RWPE1 (cell line): Measurements from ENCODE around the gene MYO18B.

ENCODE experiments used
- CTCF ChIA-PET: fragments of 350-600 bp; sonication (Branson Sonifier 250); formaldehyde crosslinking; extraction: SDS; loops from one replicate; lab custom pipeline; 2021; lab: Yijun Ruan, JAX
- POLR2A ChIA-PET: fragments of 400-600 bp; formaldehyde crosslinking; extraction: SDS; loops from one replicate; lab custom pipeline; 2020; ENCODE audit warnings: antibody characterized with exemption; ENCODE audit not compliant: low non-redundant PET; lab: Yijun Ruan, JAX
- DNase-seq: peaks from one replicate; pipeline ENCODE4 v3.0.0; 2012; ENCODE audit warnings: low spot score
- H3K27ac ChIP-seq: fragments of 450-650 bp; 2 replicates; pipeline ENCODE4 v1.5.1; 2017
- TF ChIP-seq, protein P1 (sequence below): fragments of 450-650 bp; conservative IDR thresholded peaks from 2 replicates; pipeline ENCODE4 v1.5.1; 2017; ENCODE audit warnings: low read depth, mild to moderate bottlenecking

Gene MYO18B

DNA sequence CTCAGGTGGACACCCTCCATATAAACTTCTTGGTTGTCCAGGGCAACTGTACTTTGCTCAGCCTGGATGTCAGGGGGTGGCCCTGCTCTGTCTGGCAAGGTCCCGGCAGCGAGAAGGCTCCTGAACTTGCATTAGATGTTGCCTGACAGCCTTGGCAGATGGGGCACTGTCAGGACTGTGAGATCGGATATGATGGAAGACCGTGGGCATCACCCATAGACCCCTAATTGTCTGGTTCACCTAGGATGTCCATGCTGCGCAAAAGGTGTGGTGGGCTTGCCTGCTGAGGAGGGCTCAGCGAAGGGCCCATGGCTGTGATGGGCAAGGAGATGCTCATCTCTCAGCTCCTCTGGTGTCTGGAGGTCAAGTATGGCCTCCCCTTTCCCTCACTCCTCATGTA, 62.7 kb downstream of the MYO18B start:
- TF ChIP-seq, protein P1, sequence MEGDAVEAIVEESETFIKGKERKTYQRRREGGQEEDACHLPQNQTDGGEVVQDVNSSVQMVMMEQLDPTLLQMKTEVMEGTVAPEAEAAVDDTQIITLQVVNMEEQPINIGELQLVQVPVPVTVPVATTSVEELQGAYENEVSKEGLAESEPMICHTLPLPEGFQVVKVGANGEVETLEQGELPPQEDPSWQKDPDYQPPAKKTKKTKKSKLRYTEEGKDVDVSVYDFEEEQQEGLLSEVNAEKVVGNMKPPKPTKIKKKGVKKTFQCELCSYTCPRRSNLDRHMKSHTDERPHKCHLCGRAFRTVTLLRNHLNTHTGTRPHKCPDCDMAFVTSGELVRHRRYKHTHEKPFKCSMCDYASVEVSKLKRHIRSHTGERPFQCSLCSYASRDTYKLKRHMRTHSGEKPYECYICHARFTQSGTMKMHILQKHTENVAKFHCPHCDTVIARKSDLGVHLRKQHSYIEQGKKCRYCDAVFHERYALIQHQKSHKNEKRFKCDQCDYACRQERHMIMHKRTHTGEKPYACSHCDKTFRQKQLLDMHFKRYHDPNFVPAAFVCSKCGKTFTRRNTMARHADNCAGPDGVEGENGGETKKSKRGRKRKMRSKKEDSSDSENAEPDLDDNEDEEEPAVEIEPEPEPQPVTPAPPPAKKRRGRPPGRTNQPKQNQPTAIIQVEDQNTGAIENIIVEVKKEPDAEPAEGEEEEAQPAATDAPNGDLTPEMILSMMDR, result no peak
- ChIA-PET CTCF (no interaction called here), POLR2A (no interaction called here)
- H3K27ac ChIP-seq, result no peak overlapping the region
- no peak for DNase-seq

DNA sequence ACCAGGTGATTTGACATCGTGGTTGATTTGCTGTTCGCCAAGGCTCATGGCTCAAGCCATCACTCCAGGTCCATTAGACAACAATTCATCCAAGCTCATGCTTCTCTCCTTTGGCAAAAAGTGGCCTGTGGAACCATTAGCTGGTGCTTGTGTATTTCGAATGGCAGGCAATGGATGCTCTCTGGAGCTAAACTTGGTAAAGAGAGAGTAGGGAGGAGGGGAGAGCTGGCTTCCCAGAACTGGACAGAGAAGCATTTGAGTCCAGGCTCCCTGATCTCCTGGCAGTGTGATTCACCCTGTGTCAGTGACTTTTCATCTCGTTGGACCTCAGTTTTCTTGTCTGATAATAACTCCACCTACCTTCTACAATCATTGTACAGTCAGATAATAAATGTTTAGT, 64.6 kb downstream of the MYO18B start:
- CTCF ChIA-PET, result no interaction called here
- TF ChIP-seq, protein P1, result no peak
- H3K27ac ChIP-seq, result no peak overlapping the region
- no peak for DNase-seq
- POLR2A ChIA-PET, result no interaction called here

DNA sequence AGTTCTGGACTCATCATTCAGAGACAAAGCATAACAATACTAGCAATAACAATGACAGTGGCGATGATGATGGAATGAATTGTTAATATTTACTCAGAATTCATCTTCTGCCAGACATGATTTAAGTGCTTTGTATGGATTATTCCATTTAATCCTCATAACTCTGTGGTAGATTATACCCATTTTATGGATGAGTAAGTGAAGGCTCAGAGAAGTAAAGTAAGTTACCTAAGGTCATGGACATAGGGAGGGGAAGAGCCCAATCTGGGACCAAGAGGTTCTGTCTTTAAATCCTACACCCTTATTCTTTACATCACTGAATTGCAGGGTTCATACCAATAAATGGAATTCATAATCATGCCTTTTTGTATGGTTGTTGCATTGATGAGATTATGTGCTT, 72.7 kb downstream of the MYO18B start:
- ChIA-PET POLR2A (no interaction called here), CTCF (no interaction called here)
- DNase-seq, result no peak
- TF ChIP-seq, protein P1, result no peak
- no peak overlapping the region for H3K27ac ChIP-seq

DNA sequence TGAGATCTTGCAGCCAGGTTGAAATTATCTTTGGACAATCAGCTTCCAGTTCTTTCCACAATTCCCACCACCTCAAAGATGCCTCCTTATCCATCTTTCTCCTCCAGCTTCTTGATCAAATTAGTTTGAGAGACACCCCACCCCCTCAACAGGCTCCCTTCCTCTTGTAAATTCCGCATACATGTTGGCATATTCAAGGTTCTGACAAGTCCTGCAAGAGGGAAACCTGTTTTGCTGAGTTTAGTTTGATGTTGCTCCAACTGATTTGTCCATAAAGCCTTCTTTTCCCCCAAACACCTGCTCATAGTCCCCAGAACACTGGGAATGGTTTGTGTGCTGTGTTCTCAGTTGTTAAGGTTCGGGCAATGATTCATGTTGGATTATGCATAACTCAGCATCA, 73.6 kb downstream of the MYO18B start:
- TF ChIP-seq, protein P1, result no peak
- POLR2A ChIA-PET, result no interaction called here
- CTCF ChIA-PET, result interaction anchor here (0.5 kb wide), 1 partner anchor 603 kb away, joined by 3 read pairs; no protein-coding TSS in a partner anchor

DNA sequence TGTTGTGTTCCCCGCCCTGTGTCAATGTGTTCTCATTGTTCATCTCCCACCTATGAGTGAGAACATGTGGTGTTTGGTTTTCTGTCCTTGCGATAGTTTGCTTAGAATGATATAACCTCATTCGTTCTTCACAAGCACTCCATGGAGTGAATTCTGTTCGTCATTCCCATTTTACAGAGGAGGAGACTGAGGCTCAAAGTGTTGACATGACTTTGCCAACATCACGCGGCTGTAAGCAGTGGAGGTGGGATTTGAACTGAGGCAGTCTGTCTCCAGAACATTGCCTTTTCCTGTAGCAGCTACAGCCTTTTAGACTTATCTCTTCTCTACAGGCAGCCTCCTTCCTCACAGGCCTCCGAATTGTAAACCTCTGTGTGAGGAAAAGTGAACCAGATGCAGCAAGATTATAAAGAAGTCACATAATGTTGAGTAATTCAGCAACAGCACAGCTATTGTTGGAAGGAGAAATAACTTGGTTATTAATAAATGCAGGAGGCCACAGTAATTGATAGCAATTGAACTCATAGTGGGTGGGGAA, 74.6 kb downstream of the MYO18B start:
- POLR2A ChIA-PET, result no interaction called here
- CTCF ChIA-PET, result no interaction called here
- no peak for DNase-seq
- H3K27ac ChIP-seq, result no peak overlapping the region
- TF ChIP-seq, protein P1, result no peak

More for the DNA sequence above, 73.6 kb downstream of the MYO18B start:
- H3K27ac ChIP-seq, result no peak overlapping the region
- no peak for DNase-seq

DNA sequence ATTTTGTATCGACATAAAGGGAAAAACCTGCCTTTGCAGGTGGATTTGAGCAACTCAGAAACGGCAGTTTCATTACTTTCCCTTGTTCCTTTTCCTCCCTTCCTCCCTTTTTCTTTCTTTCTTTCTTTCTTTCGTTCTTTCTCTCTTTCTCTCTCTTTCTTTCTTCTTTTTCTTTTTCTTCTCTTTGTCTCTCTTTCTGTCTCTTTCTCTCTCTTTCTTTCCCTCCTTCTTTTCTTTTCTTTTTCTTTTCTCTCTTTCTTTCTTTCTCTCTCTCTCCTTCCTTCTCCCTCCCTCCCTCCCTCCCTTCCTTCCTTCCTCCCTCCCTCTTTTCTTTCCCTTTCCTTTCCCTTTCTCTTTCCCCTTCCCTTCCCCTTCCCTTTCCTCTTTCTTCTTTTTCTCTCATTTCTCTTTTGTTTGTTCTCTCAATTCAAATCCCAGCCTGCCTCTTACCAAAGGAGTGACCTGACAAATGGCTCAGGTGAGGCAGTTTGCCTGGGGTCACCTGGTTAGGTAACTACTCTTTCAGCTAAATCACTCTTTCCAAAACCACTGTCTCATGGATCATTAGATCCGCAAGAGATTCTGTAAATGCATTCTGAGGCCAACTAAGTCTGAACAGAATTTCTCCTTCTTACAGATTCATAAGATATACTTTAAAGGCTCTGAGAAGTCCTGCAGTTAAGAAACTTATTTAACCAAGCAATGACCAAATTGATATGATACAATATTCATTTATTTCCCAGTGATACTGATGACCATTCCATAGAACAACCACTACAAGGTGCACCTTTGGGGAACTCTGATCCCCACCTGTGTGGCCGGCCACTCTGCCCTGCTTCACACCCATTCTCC, 75.3 kb downstream of the MYO18B start:
- ChIA-PET POLR2A (no interaction called here), CTCF (no interaction called here)
- TF ChIP-seq, protein P1, result no peak

More for the DNA sequence above, 75.3 kb downstream of the MYO18B start:
- no peak for DNase-seq
- no peak overlapping the region for H3K27ac ChIP-seq
